ENCODE data around the gene KAT6B.
"Not testable (repeated sequence)": the region's sequence is repeated elsewhere in the genome, so short reads cannot be mapped to it uniquely, and the experiment has no call there.

The KAT6B gene

GRCh38 chr10:74887614-74888284 lies 61.3 kb downstream of the KAT6B start:
- in situ Hi-C loops (cut with MboI; ENCODE audit: low sequenced_read_pairs), result no loop called here

GRCh38 chr10:74888962-74889661 lies 62.7 kb downstream of the KAT6B start:
- in situ Hi-C loops (cut with MboI; ENCODE audit: low sequenced_read_pairs), result no loop called here

DNA sequence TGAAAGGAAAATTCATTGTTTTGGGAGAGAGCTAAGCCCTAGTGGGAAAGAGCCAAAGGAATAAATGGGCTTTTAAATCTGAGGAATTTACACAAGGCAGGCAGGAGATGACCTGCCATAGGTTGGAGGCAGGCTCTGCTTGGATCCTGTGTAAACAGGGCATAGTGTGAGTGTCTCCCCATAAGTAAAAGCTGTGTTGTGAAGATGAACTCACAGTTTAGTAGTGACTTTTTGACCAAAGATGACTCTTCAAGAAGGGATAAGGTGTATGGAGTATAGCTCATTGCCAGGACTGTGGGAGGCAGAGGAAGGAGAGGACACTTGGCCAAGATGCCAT lies 63.2 kb downstream of the KAT6B start:
- in situ Hi-C loops (cut with MboI; ENCODE audit: low sequenced_read_pairs), result no loop called here

DNA sequence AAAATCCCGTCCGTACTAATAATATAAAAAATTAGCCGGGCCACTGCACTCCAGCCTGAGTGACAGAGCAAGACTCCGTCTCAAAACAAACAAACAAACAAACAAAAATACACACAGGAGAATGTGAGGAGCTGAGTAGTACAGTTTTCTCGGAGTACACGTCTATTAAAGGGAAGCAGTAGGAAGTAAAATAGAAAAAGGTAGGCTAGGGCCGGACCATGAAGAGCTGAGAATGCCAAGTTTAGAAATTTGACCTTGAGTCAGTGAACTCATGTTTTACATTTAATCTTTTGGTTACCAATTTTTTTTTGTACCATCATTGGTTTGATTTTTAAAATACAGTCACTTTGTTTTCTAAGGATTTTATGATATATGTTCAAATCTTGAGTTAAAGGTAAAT lies 64.1 kb downstream of the KAT6B start:
- in situ Hi-C loops (cut with MboI; ENCODE audit: low sequenced_read_pairs), result no loop called here

DNA sequence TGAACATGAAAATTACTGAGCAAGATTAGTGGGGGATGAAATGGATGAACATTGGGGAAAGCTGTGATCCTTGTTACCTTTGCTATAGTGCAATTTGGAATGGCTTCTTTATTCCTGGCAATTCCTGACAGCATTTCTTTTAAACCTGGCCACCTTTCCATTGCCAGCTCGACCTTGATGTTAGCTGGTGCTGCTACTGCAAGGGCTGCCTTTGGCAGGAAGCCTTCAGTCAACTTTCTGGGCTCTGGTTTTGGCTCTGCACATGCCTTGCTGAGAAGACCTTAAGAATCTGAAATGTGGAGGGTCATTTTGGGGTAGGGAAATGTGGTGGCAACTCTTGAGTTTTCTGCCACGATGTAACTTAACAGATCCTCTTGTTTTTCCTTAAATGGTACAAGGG lies 64.7 kb downstream of the KAT6B start:
- in situ Hi-C loops (cut with MboI; ENCODE audit: low sequenced_read_pairs), result no loop called here

GRCh38 chr10:74892839-74893238 lies 66.4 kb downstream of the KAT6B start:
- in situ Hi-C loops (cut with MboI; ENCODE audit: low sequenced_read_pairs), result no loop called here

- in situ Hi-C loops (cut with MboI; ENCODE audit: low sequenced_read_pairs), result not testable (repeated sequence)
Observed at GRCh38 chr10:74893329-74893728, 66.9 kb downstream of the KAT6B start.

DNA sequence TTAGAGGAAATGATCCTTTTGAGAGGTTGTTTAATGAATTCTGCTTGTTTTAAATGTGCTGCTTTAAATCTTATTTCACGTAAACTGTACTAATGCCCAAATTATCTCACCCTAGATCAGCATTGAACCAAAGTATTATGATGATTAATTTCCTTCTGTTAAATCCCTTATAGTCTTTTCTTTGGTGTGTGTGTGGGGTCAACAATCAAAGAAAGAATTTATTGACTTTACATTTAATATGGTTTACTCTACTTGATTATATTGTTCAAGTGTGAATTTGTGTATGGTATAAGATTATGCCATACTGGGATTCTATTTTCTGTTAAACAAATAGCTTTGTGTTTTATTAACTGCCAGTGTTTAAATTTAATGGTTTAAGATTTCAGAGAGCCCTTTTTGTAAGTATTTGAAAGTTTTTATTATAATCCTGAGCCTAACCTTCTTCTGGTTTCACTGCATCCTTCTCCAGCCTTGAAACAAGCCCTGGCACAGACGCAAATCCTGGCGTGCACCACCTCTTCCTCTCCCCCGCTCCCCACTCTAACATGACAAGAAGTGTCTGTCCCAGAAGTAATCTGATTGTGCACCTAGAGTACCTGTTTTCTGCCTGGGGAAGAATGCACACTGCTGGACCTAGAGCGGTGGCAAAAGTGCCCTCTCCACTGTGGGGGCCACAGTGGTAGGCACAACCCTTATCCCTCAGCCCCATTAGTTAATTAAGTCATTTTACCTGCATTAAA lies 70.6 kb downstream of the KAT6B start:
- in situ Hi-C loops (cut with MboI; ENCODE audit: low sequenced_read_pairs), result no loop called here

DNA sequence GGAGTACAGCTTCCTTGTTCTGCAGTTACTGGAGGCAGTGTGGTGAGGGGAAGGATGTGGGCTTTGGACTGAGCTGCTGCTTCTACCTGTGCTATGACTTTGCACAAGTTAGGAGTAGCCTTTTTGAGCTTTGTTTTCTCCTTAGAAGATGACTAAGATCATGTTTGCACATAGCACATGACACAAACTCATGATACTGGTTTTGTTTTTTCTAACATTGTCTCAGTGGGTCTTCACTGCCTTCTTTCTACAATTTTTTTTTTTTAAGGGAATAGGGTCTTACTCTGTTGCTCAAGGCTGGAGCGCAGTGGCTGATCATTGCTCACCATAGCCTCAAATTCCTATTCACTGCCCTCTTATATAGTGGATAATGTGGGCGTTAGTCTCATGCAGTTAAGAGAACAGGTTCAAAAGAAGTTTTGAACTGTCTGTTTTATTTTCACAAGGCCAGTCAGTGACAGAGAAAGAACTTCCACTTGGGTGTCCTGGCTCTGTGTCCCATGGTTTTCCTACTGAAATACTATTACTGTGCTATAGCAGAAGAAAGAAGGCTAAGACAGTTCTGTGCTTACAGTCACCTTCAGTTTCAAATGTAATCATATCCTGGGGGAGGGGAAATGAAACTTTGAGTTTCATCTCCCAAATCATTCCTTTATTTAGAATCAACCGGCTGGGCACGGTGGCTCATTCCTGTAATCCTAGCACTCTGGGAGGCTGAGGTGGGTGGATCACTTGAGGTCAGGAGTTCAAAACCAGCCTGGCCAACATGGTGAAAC lies 72.0 kb downstream of the KAT6B start:
- in situ Hi-C loops (cut with MboI; ENCODE audit: low sequenced_read_pairs), result no loop called here

DNA sequence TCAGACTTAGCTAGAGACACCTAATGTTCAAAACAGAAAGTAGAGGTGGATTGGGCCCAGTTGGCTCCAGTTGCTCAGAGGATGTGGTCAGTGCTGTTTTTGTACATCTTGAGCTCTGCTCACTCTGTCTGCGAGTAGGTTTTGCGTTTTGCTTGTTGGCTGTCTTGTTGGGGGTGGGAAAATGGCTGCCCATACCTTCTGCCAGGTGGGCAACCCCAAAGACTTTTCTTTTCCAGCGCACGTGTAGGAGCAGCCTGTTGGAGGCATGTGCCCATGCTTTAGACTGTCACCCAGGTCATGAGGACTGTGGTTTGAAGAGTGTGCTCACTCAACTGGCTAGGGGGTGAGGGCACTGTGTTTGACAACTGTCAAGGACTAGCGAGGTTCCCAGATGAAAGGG lies 73.9 kb downstream of the KAT6B start:
- in situ Hi-C loops (cut with MboI; ENCODE audit: low sequenced_read_pairs), result no loop called here

DNA sequence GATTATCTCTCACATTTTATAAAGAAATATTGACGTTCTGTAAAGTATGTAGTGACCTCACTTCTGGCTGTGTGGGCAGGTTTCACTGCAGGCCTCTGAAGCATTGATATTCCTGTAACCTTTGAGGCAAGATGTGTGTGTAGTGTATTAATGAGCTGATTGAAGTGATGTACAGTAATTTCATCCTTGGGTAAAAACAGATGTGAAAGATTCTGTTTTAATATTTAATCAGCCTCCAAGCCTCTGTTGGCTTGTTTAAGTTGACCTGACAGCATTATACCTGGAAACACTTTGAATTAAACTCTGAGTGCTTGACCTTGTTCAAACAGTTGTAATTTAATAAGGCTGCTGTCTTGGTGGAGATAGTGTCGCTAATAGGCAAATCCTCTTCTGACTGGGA lies 74.9 kb downstream of the KAT6B start:
- in situ Hi-C loops (cut with MboI; ENCODE audit: low sequenced_read_pairs), result no loop called here

- in situ Hi-C loops (cut with MboI; ENCODE audit: low sequenced_read_pairs), result no loop called here
Observed at GRCh38 chr10:74901867-74902450, 75.6 kb downstream of the KAT6B start.

- in situ Hi-C loops (cut with MboI; ENCODE audit: low sequenced_read_pairs), result no loop called here
Observed at GRCh38 chr10:74903491-74903890, 77.1 kb downstream of the KAT6B start.

DNA sequence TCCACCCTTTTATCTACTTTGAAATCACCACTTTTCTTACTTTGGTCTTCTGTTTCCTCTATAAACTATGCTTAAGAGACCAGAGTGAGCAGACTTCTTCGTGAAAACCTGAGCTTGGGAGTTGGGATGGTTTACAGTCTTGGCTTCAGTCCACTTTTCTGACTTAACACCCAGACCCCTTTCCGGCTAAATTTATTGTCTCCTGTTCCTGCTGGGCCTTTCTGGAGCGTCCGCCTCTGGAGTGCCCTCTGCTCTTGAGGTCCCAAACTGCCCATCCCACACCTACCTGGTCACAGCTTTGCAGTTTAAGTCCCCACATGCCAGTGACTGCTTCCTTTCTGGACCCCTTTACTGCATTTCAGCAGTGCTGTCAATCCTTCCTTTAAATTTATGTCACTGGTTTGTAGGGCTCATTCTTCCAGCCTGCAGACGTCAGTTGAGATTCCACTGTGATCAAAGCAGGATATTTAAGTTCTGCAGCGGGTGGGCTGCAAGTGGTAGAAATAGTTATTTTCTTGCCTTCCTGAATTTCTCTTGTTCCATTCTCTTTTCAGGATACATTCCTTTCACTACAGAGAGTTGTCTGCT lies 80.3 kb downstream of the KAT6B start:
- in situ Hi-C loops (cut with MboI; ENCODE audit: low sequenced_read_pairs), result no loop called here

DNA sequence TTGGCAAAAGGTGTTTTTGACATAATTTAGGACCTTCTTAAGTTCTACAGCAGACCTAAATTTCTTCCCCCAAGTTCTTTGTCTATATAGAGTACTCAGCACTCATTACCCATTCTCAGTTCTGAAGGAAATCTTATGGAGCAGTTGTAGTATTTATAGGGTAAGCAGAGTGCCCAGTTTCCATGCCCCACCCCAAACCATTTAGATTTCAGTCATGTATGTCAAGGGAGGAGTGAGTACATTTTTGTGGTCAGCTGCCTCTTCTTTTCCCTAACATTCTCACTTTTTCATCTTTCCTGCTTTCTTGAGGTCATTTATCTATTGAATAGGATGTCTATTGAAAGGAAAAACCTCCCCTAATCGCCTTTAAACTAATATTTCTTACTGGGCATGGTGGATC lies 83.3 kb downstream of the KAT6B start:
- in situ Hi-C loops (cut with MboI; ENCODE audit: low sequenced_read_pairs), result no loop called here

- in situ Hi-C loops (cut with MboI; ENCODE audit: low sequenced_read_pairs), result no loop called here
Observed at GRCh38 chr10:74910241-74910975, 84.0 kb downstream of the KAT6B start.

GRCh38 chr10:74910976-74911350 lies 84.6 kb downstream of the KAT6B start:
- in situ Hi-C loops (cut with MboI; ENCODE audit: low sequenced_read_pairs), result no loop called here

GRCh38 chr10:74912182-74912581 lies 85.8 kb downstream of the KAT6B start:
- in situ Hi-C loops (cut with MboI; ENCODE audit: low sequenced_read_pairs), result no loop called here

DNA sequence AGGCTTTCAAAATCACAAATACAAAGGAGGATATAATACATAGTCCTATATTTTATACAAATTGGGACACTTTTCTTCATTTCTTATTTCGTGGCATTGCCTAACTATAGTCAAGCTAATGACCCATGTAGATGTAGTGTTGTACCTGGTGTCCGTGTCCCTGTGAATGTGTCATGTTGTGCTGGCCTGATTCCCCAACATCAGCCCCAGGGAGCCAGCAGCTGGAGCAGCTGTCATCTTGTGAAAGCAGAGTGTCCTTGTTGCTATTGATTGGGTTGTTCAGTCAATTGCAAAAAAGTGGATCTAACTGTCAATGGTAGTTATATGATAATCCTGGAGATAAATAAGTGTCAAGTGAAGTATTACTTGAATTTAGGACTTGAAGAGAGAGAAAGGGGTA lies 86.3 kb downstream of the KAT6B start:
- in situ Hi-C loops (cut with MboI; ENCODE audit: low sequenced_read_pairs), result no loop called here

- in situ Hi-C loops (cut with MboI; ENCODE audit: low sequenced_read_pairs), result no loop called here
Observed at GRCh38 chr10:74913377-74913979, 87.1 kb downstream of the KAT6B start.
